ENCODE measurements around the gene OR4B1. TPM values are rescaled to one million over a fixed set of nuclear protein-coding genes. Genes with fewer than 3 reads are reported as not detected.

Gene OR4B1
- total RNA-seq, 2 experiments from 2014 or later, result not detected

GRCh38 chr11:48169259-48169658 lies 47.4 kb upstream of the OR4B1 start:
- Histone ChIP-seq H3K4me1 (ENCODE audit: insufficient read depth, low read length) (peaks cover 7% of the 10 kb centered on the region), H3K27me3 (ENCODE audit: control insufficient read depth in 1 of 2, insufficient read depth in 2 of 2, low read length in 2 of 2) (no peaks in the 10 kb centered on the region), H3K27ac (ENCODE audit: low read depth in 1 of 2, low read length in 2 of 2) (no peak overlapping the region), H3K36me3 (ENCODE audit: insufficient read depth, low read length) (peaks cover 36% of the 10 kb centered on the region), H3K4me3 (ENCODE audit: low read length) (no peak overlapping the region), H3K9me3 (ENCODE audit: control insufficient read depth in 1 of 2, insufficient read depth in 1 of 2, low read length in 2 of 2) (no peaks in the 10 kb centered on the region)
- peaks cover 38% of the 10 kb centered on the region for H3K36me3 Mint-ChIP-seq (ENCODE audit: low read depth)
- ChIA-PET POLR2A (no interaction called here), CTCF (no interaction called here)
- peak overlapping the region; percentile 59 for H3K27ac Mint-ChIP-seq
- no peak overlapping the region for H3K4me3 Mint-ChIP-seq
- H3K9me3 Mint-ChIP-seq, result no peaks in the 10 kb centered on the region
- no peak for DNase-seq
- no peak for TF ChIP-seq CTCF (IDR thresholded peaks at IDR 0.05)
- H3K27me3 Mint-ChIP-seq, result no peaks in the 10 kb centered on the region
- peaks cover 14% of the 10 kb centered on the region for H3K4me1 Mint-ChIP-seq (ENCODE audit: low read depth)
- intact Hi-C loops (cut with DNase I, micrococcal nuclease), result no loop called here
- ATAC-seq (ENCODE audit: poor library complexity), result no peak

- peaks cover 7% of the 10 kb centered on the region for H3K4me1 ChIP-seq (ENCODE audit: insufficient read depth, low read length)
- TF ChIP-seq CTCF (IDR thresholded peaks at IDR 0.05), result no peak
- no peaks in the 10 kb centered on the region for H3K9me3 ChIP-seq (ENCODE audit: control insufficient read depth in 1 of 2, insufficient read depth in 1 of 2, low read length in 2 of 2)
- peaks cover 34% of the 10 kb centered on the region for H3K36me3 Mint-ChIP-seq (ENCODE audit: low read depth)
- no peaks in the 10 kb centered on the region for H3K27me3 Mint-ChIP-seq
- intact Hi-C loops (cut with DNase I, micrococcal nuclease), result loop anchor here in 1 of 2 experiments (5.0 kb wide), 1 partner anchor 1358 kb away; no protein-coding TSS in a partner anchor
- H3K36me3 ChIP-seq (ENCODE audit: insufficient read depth, low read length), result peaks cover 33% of the 10 kb centered on the region
- ChIA-PET CTCF (no interaction called here), POLR2A (no interaction called here)
- no peak overlapping the region for H3K27ac ChIP-seq (ENCODE audit: low read depth in 1 of 2, low read length in 2 of 2)
- DNase-seq, result no peak
- H3K4me3 Mint-ChIP-seq, result no peak overlapping the region
- ATAC-seq (ENCODE audit: poor library complexity), result no peak
- no peak overlapping the region for H3K4me3 ChIP-seq (ENCODE audit: low read length)
- peaks cover 14% of the 10 kb centered on the region for H3K4me1 Mint-ChIP-seq (ENCODE audit: low read depth)
- H3K9me3 Mint-ChIP-seq, result no peaks in the 10 kb centered on the region
- H3K27ac Mint-ChIP-seq, result peak overlapping the region; percentile 59
- no peaks in the 10 kb centered on the region for H3K27me3 ChIP-seq (ENCODE audit: control insufficient read depth in 1 of 2, insufficient read depth in 2 of 2, low read length in 2 of 2)
These were observed 46.9 kb upstream of the OR4B1 start for GRCh38 chr11:48169717-48170116.

- no peak for ATAC-seq (ENCODE audit: poor library complexity)
- H3K27ac ChIP-seq (ENCODE audit: low read depth in 1 of 2, low read length in 2 of 2), result no peak overlapping the region
- no peaks in the 10 kb centered on the region for H3K9me3 ChIP-seq (ENCODE audit: control insufficient read depth in 1 of 2, insufficient read depth in 1 of 2, low read length in 2 of 2)
- no peaks in the 10 kb centered on the region for H3K27me3 ChIP-seq (ENCODE audit: control insufficient read depth in 1 of 2, insufficient read depth in 2 of 2, low read length in 2 of 2)
- H3K4me1 ChIP-seq (ENCODE audit: insufficient read depth, low read length), result peaks cover 7% of the 10 kb centered on the region
- peak in 2 of 14 experiments; percentile 8 to 15 for DNase-seq
- ChIA-PET POLR2A (no interaction called here), CTCF (no interaction called here)
- intact Hi-C loops (cut with DNase I, micrococcal nuclease), result loop anchor here in 1 of 2 experiments (5.0 kb wide), 1 partner anchor 1357 kb away; no protein-coding TSS in a partner anchor
- H3K27me3 Mint-ChIP-seq, result no peaks in the 10 kb centered on the region
- peak overlapping the region; percentile 78 for H3K27ac Mint-ChIP-seq
- H3K4me3 ChIP-seq (ENCODE audit: low read length), result no peak overlapping the region
- H3K4me1 Mint-ChIP-seq (ENCODE audit: low read depth), result peaks cover 18% of the 10 kb centered on the region
- no peak for TF ChIP-seq CTCF (IDR thresholded peaks at IDR 0.05)
- no peak overlapping the region for H3K4me3 Mint-ChIP-seq
- H3K9me3 Mint-ChIP-seq, result no peaks in the 10 kb centered on the region
- peaks cover 26% of the 10 kb centered on the region for H3K36me3 Mint-ChIP-seq (ENCODE audit: low read depth)
- peaks cover 25% of the 10 kb centered on the region for H3K36me3 ChIP-seq (ENCODE audit: insufficient read depth, low read length)
These were observed 46.1 kb upstream of the OR4B1 start for GRCh38 chr11:48170241-48171233.

All from CD4-positive, alpha-beta T cell (primary cell).